ENCODE data around the gene FCHSD2. TPM values are rescaled to one million over a fixed set of nuclear protein-coding genes. Genes with fewer than 3 reads are reported as not detected.

Gene FCHSD2
- total RNA-seq, 4 donors from 2014 or later: 20.4 to 42.4 (median 26.4) TPM

GRCh38 chr11:73156686-73157085, 14.6 kb upstream of the FCHSD2 start:
- DNase-seq (ENCODE audit: extremely low spot score): no peak
- Histone ChIP-seq H3K27ac (replicated peaks in 1 of 4) (peak overlapping the region in 2 of 4 donors; percentile 80 to 91), H3K36me3 (no peaks in the 10 kb centered on the region), H3K27me3 (peaks cover 0 to 4% (median 0%) of the 10 kb centered on the region in 4 donors), H3K4me1 (peaks cover 34 to 59% (median 43%) of the 10 kb centered on the region in 4 donors), H3K9me3 (no peaks in the 10 kb centered on the region), H3K4me3 (no peak overlapping the region)
- WGBS: 91% methylated on average over 2 of the region's 2 CpGs
- TF ChIP-seq EP300 (IDR thresholded peaks at IDR 0.05) (no peak), CTCF (IDR thresholded peaks at IDR 0.05) (no peak), POLR2AphosphoS5 (IDR thresholded peaks at IDR 0.05) (no peak), POLR2A (IDR thresholded peaks at IDR 0.05; ENCODE audit: low read depth) (no peak)
- intact Hi-C loops (cut with DNase I): no loop called here

- TF ChIP-seq POLR2A (IDR thresholded peaks at IDR 0.05; ENCODE audit: low read depth) (no peak), EP300 (IDR thresholded peaks at IDR 0.05) (no peak), CTCF (IDR thresholded peaks at IDR 0.05) (no peak), POLR2AphosphoS5 (IDR thresholded peaks at IDR 0.05) (no peak)
- no peak for DNase-seq (ENCODE audit: extremely low spot score)
- Histone ChIP-seq H3K27me3 (peaks cover 0 to 4% (median 0%) of the 10 kb centered on the region in 4 donors), H3K27ac (replicated peaks in 1 of 4) (no peak overlapping the region), H3K36me3 (no peaks in the 10 kb centered on the region), H3K9me3 (no peaks in the 10 kb centered on the region), H3K4me1 (peaks cover 34 to 59% (median 43%) of the 10 kb centered on the region in 4 donors), H3K4me3 (no peak overlapping the region)
- intact Hi-C loops (cut with DNase I): no loop called here
- WGBS: 87% methylated on average over 1 of the region's 1 CpG
Observed at GRCh38 chr11:73156114-73156513, 14.0 kb upstream of the FCHSD2 start.

GRCh38 chr11:73155102-73155501, 13.0 kb upstream of the FCHSD2 start:
- Histone ChIP-seq H3K27ac (replicated peaks in 1 of 4) (no peak overlapping the region), H3K4me3 (no peak overlapping the region), H3K27me3 (peaks cover 0 to under 1% (median 0%) of the 10 kb centered on the region in 4 donors), H3K4me1 (peaks cover 34 to 54% (median 42%) of the 10 kb centered on the region in 4 donors), H3K36me3 (no peaks in the 10 kb centered on the region), H3K9me3 (no peaks in the 10 kb centered on the region)
- intact Hi-C loops (cut with DNase I): no loop called here
- no peak for DNase-seq (ENCODE audit: extremely low spot score)
- TF ChIP-seq EP300 (IDR thresholded peaks at IDR 0.05): no peak
- WGBS: 97% methylated on average over 4 of the region's 4 CpGs

GRCh38 chr11:73154178-73154577, 12.1 kb upstream of the FCHSD2 start:
- Histone ChIP-seq H3K4me1 (peaks cover 32 to 50% (median 42%) of the 10 kb centered on the region in 4 donors), H3K27me3 (no peaks in the 10 kb centered on the region), H3K9me3 (no peaks in the 10 kb centered on the region), H3K27ac (replicated peaks in 1 of 4) (no peak overlapping the region), H3K4me3 (no peak overlapping the region), H3K36me3 (no peaks in the 10 kb centered on the region)
- intact Hi-C loops (cut with DNase I): no loop called here
- no peak for DNase-seq (ENCODE audit: extremely low spot score)
- WGBS: 62% methylated on average over 3 of the region's 3 CpGs
- TF ChIP-seq CTCF (IDR thresholded peaks at IDR 0.05) (no peak), EP300 (IDR thresholded peaks at IDR 0.05) (no peak), POLR2A (IDR thresholded peaks at IDR 0.05; ENCODE audit: low read depth) (no peak), POLR2AphosphoS5 (IDR thresholded peaks at IDR 0.05) (no peak)

GRCh38 chr11:73152861-73153483, 10.9 kb upstream of the FCHSD2 start:
- no peak overlapping the region for H3K4me3 ChIP-seq
- intact Hi-C loops (cut with DNase I): no loop called here
- H3K27me3 ChIP-seq: no peaks in the 10 kb centered on the region
- no peaks in the 10 kb centered on the region for H3K36me3 ChIP-seq
- DNase-seq (ENCODE audit: extremely low spot score): no peak
- WGBS: 75% methylated on average over 6 of the region's 6 CpGs
- H3K9me3 ChIP-seq: no peaks in the 10 kb centered on the region
- TF ChIP-seq POLR2AphosphoS5 (IDR thresholded peaks at IDR 0.05): no peak
- TF ChIP-seq EP300 (IDR thresholded peaks at IDR 0.05): no peak
- TF ChIP-seq CTCF (IDR thresholded peaks at IDR 0.05): no peak
- no peak for TF ChIP-seq POLR2A (IDR thresholded peaks at IDR 0.05; ENCODE audit: low read depth)
- peaks cover 32 to 48% (median 42%) of the 10 kb centered on the region in 4 donors for H3K4me1 ChIP-seq
- H3K27ac ChIP-seq (replicated peaks in 1 of 4): peak overlapping the region in 2 of 4 donors; percentile 20
